K562 (cell line): ENCODE data around the gene FOXN1. TPM values are rescaled to one million over a fixed set of nuclear protein-coding genes. Genes with fewer than 3 reads are reported as not detected.

ENCODE experiments used
- CHD1 ChIP-seq: fragments of 200-600 bp; sonication (generic); IDR thresholded peaks from one replicate; pipeline ENCODE4 v1.6.1; 2012; ENCODE audit warnings: mild to moderate bottlenecking, moderate library complexity, low read length, inconsistent platforms
- CXXC5 ChIP-seq: fragments of 250-450 bp; sonication (Bioruptor Pico); IDR thresholded peaks from 2 replicates; pipeline ENCODE4 v1.8.0; 2022; ENCODE audit warnings: inconsistent platforms, mild to moderate bottlenecking, moderate library complexity
- FOXK1 ChIP-seq: sonication (generic); formaldehyde crosslinking; IDR thresholded peaks from 2 replicates; pipeline ENCODE4 v1.8.0; 2022; ENCODE audit warnings: missing genetic modification reagents, mild to moderate bottlenecking, borderline replicate concordance
- GTF2A2 ChIP-seq: IDR thresholded peaks from 2 replicates; pipeline ENCODE4 v1.6.1; 2016; ENCODE audit warnings: mild to moderate bottlenecking, missing genetic modification characterization, missing compliant biosample characterization
- ZNF75A ChIP-seq: fragments of 450-650 bp; formaldehyde crosslinking; IDR thresholded peaks from 2 replicates; pipeline ENCODE4 v1.4.0; 2020; ENCODE audit warnings: mild to moderate bottlenecking
- polyA plus RNA-seq, 8 experiments: library from polyadenylated mRNA; depleted of rRNA in 4 of 8; stranded (reverse) in 5 of 8; unstranded in 3 of 8; fragments of >200 nt; fragmentation: Nextera tagmentation in 2 of 8; fragmentation: Illumina TruSeq in 1 of 8; extraction: Ambion mirVana in 2 of 8; extraction: Trizol in 1 of 8; gene quantifications; 2 replicates each; pipeline versions ENCODE4 v1.2.1 to v1.2.3, GENCODE V29; 2011 to 2014; ENCODE audit warnings: inconsistent platforms in 1 of 8, missing spikeins in 1 of 8
- total RNA-seq, 7 experiments: library from RNA; depleted of rRNA in 6 of 7; stranded (reverse); fragments of >200 nt in 6 of 7; fragmentation: Illumina TruSeq in 2 of 7; extraction: Trizol in 2 of 7; gene quantifications; 2 replicates each; pipeline versions ENCODE4 v1.2.1 to v1.2.3, GENCODE V29; 2011 to 2021; ENCODE audit warnings: low replicate concordance in 1 of 7
- TF ChIP-seq, protein P1 (sequence below): fragments of 450-650 bp; IDR thresholded peaks from 2 replicates; pipeline ENCODE4 v1.6.1; 2018; ENCODE audit warnings: mild to moderate bottlenecking, low read depth; ENCODE audit not compliant: partially characterized antibody
- TF ChIP-seq, protein P2 (sequence below): fragments of 250-450 bp; sonication (Bioruptor Pico); IDR thresholded peaks from 2 replicates; pipeline ENCODE4 v1.5.0; 2020; ENCODE audit warnings: mild to moderate bottlenecking, borderline replicate concordance
- TF ChIP-seq, protein P3 (sequence below): fragments of 200-800 bp; sonication (Bioruptor generic); IDR thresholded peaks from 2 replicates; pipeline ENCODE4 v1.6.1; 2017; ENCODE audit warnings: missing genetic modification characterization, missing compliant biosample characterization
- TF ChIP-seq, protein P4 (sequence below): fragments of 200-800 bp; sonication (Bioruptor generic); IDR thresholded peaks from 2 replicates; pipeline ENCODE4 v1.6.1; 2017; ENCODE audit warnings: missing genetic modification characterization, missing compliant biosample characterization
- TF ChIP-seq, protein P5 (sequence below): fragments of 450-650 bp; IDR thresholded peaks from 2 replicates; pipeline ENCODE4 v1.6.1; 2017; ENCODE audit warnings: antibody characterized with exemption

Gene FOXN1
- total and polyA plus RNA-seq, 9 of the 15 experiments (the other 6 are each of a cell fraction or from before 2014, with no cell fraction given) = not detected

DNA sequence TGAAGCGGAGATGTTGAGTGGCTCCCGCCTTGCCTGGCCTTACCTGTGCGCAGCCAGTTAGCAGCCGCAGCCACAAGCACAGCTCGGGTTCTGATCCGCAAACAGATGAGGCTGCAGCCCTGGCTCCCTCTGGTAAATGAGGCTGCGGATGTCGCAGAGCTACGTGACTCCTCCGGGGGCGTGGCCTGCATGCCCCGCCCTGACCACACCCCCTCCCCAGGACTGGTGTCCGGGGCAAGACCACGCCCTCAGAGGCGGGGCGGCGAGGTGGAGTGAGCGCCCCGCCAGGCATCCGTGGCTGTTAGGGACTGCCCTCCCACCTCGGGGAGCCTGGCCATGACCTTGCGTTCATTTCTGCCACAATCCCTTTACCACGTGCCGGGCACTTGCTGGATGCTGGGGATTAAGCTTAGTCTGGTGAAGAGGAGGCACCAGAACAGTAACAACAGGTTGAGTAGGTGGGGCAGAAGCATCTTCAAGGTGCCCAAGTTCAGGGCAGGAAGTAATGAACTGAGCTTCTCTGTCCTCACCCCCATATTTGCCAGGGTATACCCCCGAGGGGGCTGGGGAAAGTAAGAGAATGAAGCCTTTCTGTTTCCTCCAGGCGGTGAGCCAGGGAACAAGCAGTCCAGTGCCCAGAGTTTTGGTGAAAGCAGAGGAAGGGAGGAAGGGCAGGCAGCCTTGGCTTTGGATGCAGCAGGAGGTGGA lies 70.8 kb downstream of the FOXN1 start, which contains the start of gene ALDOC (continued):
- TF ChIP-seq, protein P1, sequence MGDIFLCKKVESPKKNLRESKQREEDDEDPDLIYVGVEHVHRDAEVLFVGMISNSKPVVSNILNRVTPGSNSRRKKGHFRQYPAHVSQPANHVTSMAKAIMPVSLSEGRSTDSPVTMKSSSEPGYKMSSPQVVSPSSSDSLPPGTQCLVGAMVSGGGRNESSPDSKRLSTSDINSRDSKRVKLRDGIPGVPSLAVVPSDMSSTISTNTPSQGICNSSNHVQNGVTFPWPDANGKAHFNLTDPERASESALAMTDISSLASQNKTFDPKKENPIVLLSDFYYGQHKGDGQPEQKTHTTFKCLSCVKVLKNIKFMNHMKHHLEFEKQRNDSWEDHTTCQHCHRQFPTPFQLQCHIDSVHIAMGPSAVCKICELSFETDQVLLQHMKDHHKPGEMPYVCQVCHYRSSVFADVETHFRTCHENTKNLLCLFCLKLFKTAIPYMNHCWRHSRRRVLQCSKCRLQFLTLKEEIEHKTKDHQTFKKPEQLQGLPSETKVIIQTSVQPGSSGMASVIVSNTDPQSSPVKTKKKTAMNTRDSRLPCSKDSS = no peak
- TF ChIP-seq, protein P2, sequence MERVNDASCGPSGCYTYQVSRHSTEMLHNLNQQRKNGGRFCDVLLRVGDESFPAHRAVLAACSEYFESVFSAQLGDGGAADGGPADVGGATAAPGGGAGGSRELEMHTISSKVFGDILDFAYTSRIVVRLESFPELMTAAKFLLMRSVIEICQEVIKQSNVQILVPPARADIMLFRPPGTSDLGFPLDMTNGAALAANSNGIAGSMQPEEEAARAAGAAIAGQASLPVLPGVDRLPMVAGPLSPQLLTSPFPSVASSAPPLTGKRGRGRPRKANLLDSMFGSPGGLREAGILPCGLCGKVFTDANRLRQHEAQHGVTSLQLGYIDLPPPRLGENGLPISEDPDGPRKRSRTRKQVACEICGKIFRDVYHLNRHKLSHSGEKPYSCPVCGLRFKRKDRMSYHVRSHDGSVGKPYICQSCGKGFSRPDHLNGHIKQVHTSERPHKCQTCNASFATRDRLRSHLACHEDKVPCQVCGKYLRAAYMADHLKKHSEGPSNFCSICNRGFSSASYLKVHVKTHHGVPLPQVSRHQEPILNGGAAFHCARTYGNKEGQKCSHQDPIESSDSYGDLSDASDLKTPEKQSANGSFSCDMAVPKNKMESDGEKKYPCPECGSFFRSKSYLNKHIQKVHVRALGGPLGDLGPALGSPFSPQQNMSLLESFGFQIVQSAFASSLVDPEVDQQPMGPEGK (CRISPR knock-in tag) = no peak
- TF ChIP-seq, protein P3, sequence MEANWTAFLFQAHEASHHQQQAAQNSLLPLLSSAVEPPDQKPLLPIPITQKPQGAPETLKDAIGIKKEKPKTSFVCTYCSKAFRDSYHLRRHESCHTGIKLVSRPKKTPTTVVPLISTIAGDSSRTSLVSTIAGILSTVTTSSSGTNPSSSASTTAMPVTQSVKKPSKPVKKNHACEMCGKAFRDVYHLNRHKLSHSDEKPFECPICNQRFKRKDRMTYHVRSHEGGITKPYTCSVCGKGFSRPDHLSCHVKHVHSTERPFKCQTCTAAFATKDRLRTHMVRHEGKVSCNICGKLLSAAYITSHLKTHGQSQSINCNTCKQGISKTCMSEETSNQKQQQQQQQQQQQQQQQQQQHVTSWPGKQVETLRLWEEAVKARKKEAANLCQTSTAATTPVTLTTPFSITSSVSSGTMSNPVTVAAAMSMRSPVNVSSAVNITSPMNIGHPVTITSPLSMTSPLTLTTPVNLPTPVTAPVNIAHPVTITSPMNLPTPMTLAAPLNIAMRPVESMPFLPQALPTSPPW (CRISPR knock-in tag) = peak; percentile 67
- TF ChIP-seq, protein P4, sequence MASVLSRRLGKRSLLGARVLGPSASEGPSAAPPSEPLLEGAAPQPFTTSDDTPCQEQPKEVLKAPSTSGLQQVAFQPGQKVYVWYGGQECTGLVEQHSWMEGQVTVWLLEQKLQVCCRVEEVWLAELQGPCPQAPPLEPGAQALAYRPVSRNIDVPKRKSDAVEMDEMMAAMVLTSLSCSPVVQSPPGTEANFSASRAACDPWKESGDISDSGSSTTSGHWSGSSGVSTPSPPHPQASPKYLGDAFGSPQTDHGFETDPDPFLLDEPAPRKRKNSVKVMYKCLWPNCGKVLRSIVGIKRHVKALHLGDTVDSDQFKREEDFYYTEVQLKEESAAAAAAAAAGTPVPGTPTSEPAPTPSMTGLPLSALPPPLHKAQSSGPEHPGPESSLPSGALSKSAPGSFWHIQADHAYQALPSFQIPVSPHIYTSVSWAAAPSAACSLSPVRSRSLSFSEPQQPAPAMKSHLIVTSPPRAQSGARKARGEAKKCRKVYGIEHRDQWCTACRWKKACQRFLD (CRISPR knock-in tag) = 0 out of 2 replicates have a peak, but pooled peaks have one; percentile 49
- TF ChIP-seq ZNF75A = no peak; the same call in 1 of the 2 replicates
- peak; percentile 70 for TF ChIP-seq CXXC5 (CRISPR knock-in tag)
- TF ChIP-seq CHD1 = no peak
- TF ChIP-seq GTF2A2 = no peak
- no peak for TF ChIP-seq FOXK1 (CRISPR knock-in tag)
- TF ChIP-seq, protein P5, sequence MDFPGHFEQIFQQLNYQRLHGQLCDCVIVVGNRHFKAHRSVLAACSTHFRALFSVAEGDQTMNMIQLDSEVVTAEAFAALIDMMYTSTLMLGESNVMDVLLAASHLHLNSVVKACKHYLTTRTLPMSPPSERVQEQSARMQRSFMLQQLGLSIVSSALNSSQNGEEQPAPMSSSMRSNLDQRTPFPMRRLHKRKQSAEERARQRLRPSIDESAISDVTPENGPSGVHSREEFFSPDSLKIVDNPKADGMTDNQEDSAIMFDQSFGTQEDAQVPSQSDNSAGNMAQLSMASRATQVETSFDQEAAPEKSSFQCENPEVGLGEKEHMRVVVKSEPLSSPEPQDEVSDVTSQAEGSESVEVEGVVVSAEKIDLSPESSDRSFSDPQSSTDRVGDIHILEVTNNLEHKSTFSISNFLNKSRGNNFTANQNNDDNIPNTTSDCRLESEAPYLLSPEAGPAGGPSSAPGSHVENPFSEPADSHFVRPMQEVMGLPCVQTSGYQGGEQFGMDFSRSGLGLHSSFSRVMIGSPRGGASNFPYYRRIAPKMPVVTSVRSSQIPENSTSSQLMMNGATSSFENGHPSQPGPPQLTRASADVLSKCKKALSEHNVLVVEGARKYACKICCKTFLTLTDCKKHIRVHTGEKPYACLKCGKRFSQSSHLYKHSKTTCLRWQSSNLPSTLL = no peak
